RPMI8226 (cell line): ENCODE measurements around the gene ABCC1.

ENCODE experiments used
- DNase-seq: peaks from one replicate; pipeline ENCODE4 v3.0.0-alpha.2; 2015

ABCC1 gene

GRCh38 chr16:16051132-16051531 is 101.7 kb downstream of the ABCC1 start:
- DNase-seq = no peak

- DNase-seq = no peak
These were observed 103.5 kb downstream of the ABCC1 start for GRCh38 chr16:16052916-16053315.

- DNase-seq = no peak
These were observed 107.7 kb downstream of the ABCC1 start for GRCh38 chr16:16057102-16057501.

GRCh38 chr16:16059160-16059559 is 109.7 kb downstream of the ABCC1 start:
- no peak for DNase-seq

GRCh38 chr16:16059895-16060590 is 110.6 kb downstream of the ABCC1 start:
- DNase-seq = no peak

- DNase-seq = peak; percentile 12
These were observed 112.9 kb downstream of the ABCC1 start for GRCh38 chr16:16062023-16062937.

GRCh38 chr16:16063683-16064082 is 114.3 kb downstream of the ABCC1 start:
- DNase-seq = peak; percentile 34

- no peak for DNase-seq
These were observed 115.5 kb downstream of the ABCC1 start for GRCh38 chr16:16064874-16065384.

- no peak for DNase-seq
These were observed 117.7 kb downstream of the ABCC1 start for GRCh38 chr16:16067127-16067526.

- DNase-seq = no peak
These were observed 122.3 kb downstream of the ABCC1 start for GRCh38 chr16:16071631-16072244.

- no peak for DNase-seq
These were observed 123.7 kb downstream of the ABCC1 start for GRCh38 chr16:16073001-16073545.

GRCh38 chr16:16073891-16074881 is 124.8 kb downstream of the ABCC1 start:
- no peak for DNase-seq

- no peak for DNase-seq
These were observed 126.3 kb downstream of the ABCC1 start for GRCh38 chr16:16075488-16076422.

GRCh38 chr16:16076423-16076813 is 127.0 kb downstream of the ABCC1 start:
- no peak for DNase-seq

- DNase-seq = no peak
These were observed 131.1 kb downstream of the ABCC1 start for GRCh38 chr16:16080465-16081065.

GRCh38 chr16:16081141-16081540 is 131.7 kb downstream of the ABCC1 start:
- DNase-seq = no peak

- no peak for DNase-seq
These were observed 132.8 kb downstream of the ABCC1 start for GRCh38 chr16:16082255-16082654.

- DNase-seq = no peak
These were observed 134.2 kb downstream of the ABCC1 start for GRCh38 chr16:16083421-16084156.

GRCh38 chr16:16084874-16085273 is 135.5 kb downstream of the ABCC1 start:
- DNase-seq = no peak
